Measurements from ENCODE around the gene RAB11FIP4.

GRCh38 chr17:31506517-31506916 is 115.0 kb downstream of the RAB11FIP4 start:
- TF ChIP-seq EZH2phosphoT487 (IDR thresholded peaks at IDR 0.05; ENCODE audit: borderline replicate concordance, low read length) = no peak
- TF ChIP-seq CTCF (IDR thresholded peaks at IDR 0.05; ENCODE audit: low read depth, low read length, poor library complexity, severe bottlenecking) = no peak
